Naive thymus-derived CD4-positive, alpha-beta T cell (primary cell): ENCODE data around the gene DNAJC5G. TPM values are rescaled to one million over a fixed set of nuclear protein-coding genes. Genes with fewer than 3 reads are reported as not detected.
"Not testable (repeated sequence)": the region's sequence is repeated elsewhere in the genome, so short reads cannot be mapped to it uniquely, and the experiment has no call there.

Source experiments
- ATAC-seq: fragments of 150-1000 bp; cut with Tn5 transposase; 2 replicates; pipeline ENCODE4 v1.10.0; 2021; ENCODE audit warnings: mild to moderate bottlenecking, moderate library complexity
- CTCF ChIA-PET: fragments of 350-600 bp; sonication (Branson Sonifier 250); formaldehyde crosslinking; loops from one replicate; lab custom pipeline; 2021; ENCODE audit warnings: antibody characterized with exemption; lab: Charles Lee
- POLR2A ChIA-PET: fragments of 350-600 bp; sonication (Branson Sonifier 250); formaldehyde crosslinking; loops from one replicate; lab custom pipeline; 2021; ENCODE audit warnings: antibody characterized with exemption, inconsistent platforms; lab: Charles Lee
- DNase-seq, 9 donors: peaks; one replicate each; pipeline versions ENCODE4 v3.0.0 to v3.0.0-alpha.2; 2020 to 2022; ENCODE audit warnings: mixed read lengths in 1 of 9
- H3K27ac ChIP-seq: one replicate; pipeline ENCODE4 v1.7.0; 2013; ENCODE audit warnings: mild to moderate bottlenecking, low read depth, low read length, moderate library complexity
- H3K27me3 ChIP-seq, 2 donors: one replicate each; pipeline ENCODE4 v1.7.0; 2013; ENCODE audit warnings: low read length in 2 of 2, mild to moderate bottlenecking in 2 of 2, moderate library complexity in 2 of 2; ENCODE audit not compliant: control insufficient read depth in 2 of 2, insufficient read depth in 2 of 2
- H3K36me3 ChIP-seq, 3 experiments: 1 replicate in 2 of 3; 2 replicates in 1 of 3; pipeline ENCODE4 v1.7.0; 2013; ENCODE audit warnings: low read length in 3 of 3, mild to moderate bottlenecking in 3 of 3, moderate library complexity in 1 of 3; ENCODE audit not compliant: insufficient read depth in 3 of 3, control insufficient read depth in 2 of 3
- H3K4me1 ChIP-seq, 2 donors: one replicate each; pipeline ENCODE4 v1.7.0; 2013; ENCODE audit warnings: low read length in 2 of 2, mild to moderate bottlenecking in 2 of 2, moderate library complexity in 1 of 2; ENCODE audit not compliant: control insufficient read depth in 2 of 2, insufficient read depth in 2 of 2
- H3K4me3 ChIP-seq: 2 replicates; pipeline ENCODE4 v1.7.0; 2013; ENCODE audit warnings: mild to moderate bottlenecking, low read length
- H3K9me3 ChIP-seq, 3 experiments: 1 replicate in 2 of 3; 2 replicates in 1 of 3; pipeline ENCODE4 v1.7.0; 2013; ENCODE audit warnings: low read length in 3 of 3; ENCODE audit not compliant: control insufficient read depth in 2 of 3
- H3K27ac Mint-ChIP-seq, 9 donors: one replicate each; pipeline ENCODE4 v1.8.0; 2020 to 2022; ENCODE audit warnings: mixed read lengths in 9 of 9, mild to moderate bottlenecking in 8 of 9, moderate library complexity in 5 of 9, inconsistent platforms in 2 of 9
- H3K27me3 Mint-ChIP-seq, 5 donors: one replicate each; pipeline ENCODE4 v1.8.0; 2021 to 2022; ENCODE audit warnings: mixed read lengths in 5 of 5, mild to moderate bottlenecking in 1 of 5
- H3K36me3 Mint-ChIP-seq, 5 donors: one replicate each; pipeline ENCODE4 v1.8.0; 2020 to 2022; ENCODE audit warnings: mixed read lengths in 5 of 5, mild to moderate bottlenecking in 3 of 5, inconsistent platforms in 1 of 5
- H3K4me1 Mint-ChIP-seq, 7 donors: one replicate each; pipeline ENCODE4 v1.8.0; 2020 to 2022; ENCODE audit warnings: mixed read lengths in 7 of 7, mild to moderate bottlenecking in 3 of 7, inconsistent platforms in 1 of 7
- H3K4me3 Mint-ChIP-seq, 10 donors: one replicate each; pipeline ENCODE4 v1.8.0; 2020 to 2022; ENCODE audit warnings: mild to moderate bottlenecking in 10 of 10, mixed read lengths in 10 of 10, moderate library complexity in 6 of 10, inconsistent platforms in 2 of 10
- H3K9me3 Mint-ChIP-seq, 11 donors: one replicate each; pipeline ENCODE4 v1.8.0; 2020 to 2022; ENCODE audit warnings: mixed read lengths in 11 of 11, mild to moderate bottlenecking in 4 of 11, inconsistent platforms in 1 of 11, moderate library complexity in 1 of 11
- intact Hi-C, 2 donors: fragments of 100-400 bp; cut with micrococcal nuclease; formaldehyde crosslinking; loops; one replicate each; pipeline ENCODE4 v1.15.1; 2023
- polyA plus RNA-seq, 2 donors: library from polyadenylated mRNA; unstranded; fragments of 300-500 nt; fragmentation: Illumina TruSeq; gene quantifications; one replicate each; pipeline ENCODE4 v1.2.3, GENCODE V29; 2021
- total RNA-seq, 6 experiments: library from RNA in 5 of 6; stranded (reverse) in 5 of 6; gene quantifications; 1 replicate in 5 of 6; 2 replicates in 1 of 6; pipeline ENCODE4 v1.2.3 and lab custom pipeline; 2021 to 2026

DNAJC5G gene
- total and polyA plus RNA-seq, 7 experiments from 2014 or later: not detected

DNA sequence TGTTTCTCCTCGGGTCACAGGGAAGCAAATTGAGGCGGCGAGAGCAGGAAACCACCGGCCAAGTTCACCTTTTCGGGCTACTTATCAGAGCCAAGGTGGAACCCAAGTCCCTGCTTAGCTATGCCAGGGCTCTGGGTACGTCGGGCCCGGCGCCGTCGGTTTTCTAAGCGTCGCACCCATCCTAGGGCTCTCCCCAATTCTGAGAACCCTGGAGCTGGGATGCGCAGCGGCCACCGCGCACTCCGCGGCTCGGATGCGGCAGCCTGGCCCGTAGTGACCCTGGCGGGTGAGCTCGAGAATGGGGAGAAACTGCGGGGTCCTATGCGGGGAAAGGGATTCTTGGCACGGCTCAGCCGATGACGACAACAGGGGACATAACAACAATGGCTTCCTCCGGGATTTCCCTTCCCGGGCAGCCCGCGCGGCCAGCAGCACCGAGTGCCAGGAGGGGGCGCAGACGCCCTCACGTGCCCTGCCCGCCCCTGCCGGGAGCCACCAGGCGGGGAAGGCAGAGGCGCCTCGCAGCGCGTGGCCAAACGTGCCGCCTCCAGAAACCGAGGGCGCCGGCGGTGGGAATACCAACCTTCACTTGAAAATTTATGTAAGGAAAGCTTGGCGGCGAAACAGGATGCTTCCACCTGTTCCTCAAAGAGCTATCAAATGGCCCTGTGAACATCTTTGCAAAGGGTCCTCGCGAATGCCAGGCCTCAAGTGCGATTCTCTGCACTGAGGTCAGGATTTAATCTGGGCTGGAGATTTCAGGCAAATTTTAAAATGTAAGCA is 10.3 kb upstream of the DNAJC5G start:
- intact Hi-C loops: loop anchor here (1.0 to 5.0 kb wide), 8 partner anchors 15 to 222 kb away; partner anchors contain the start of genes CAD (in 1 of the 2), EIF2B4 (in 1 of the 2), IFT172 (in 1 of the 2) and KHK (in 1 of the 2)
- DNase-seq (peak in 8 of 9 donors; percentile 39 to 63 (median 46)), ATAC-seq (peak; percentile 85)
- Mint-ChIP-seq H3K9me3 (no peaks in the 10 kb centered on the region), H3K27me3 (peaks cover 34 to 47% (median 40%) of the 10 kb centered on the region in 5 donors), H3K4me3 (peak overlapping the region in 9 of 10 donors; percentile 59 to 97 (median 85)), H3K27ac (peak overlapping the region in 2 of 9 donors; percentile 2 to 38), H3K4me1 (peaks cover 23 to 33% (median 29%) of the 10 kb centered on the region in 7 donors), H3K36me3 (peaks cover 0 to 4% (median 0%) of the 10 kb centered on the region in 5 donors)
- Histone ChIP-seq H3K27me3 (peaks cover 6 to 18% of the 10 kb centered on the region in 2 donors), H3K9me3 (no peaks in the 10 kb centered on the region), H3K4me1 (peaks cover 8 to 23% of the 10 kb centered on the region in 2 donors), H3K27ac (no peak overlapping the region), H3K4me3 (peak overlapping the region; percentile 59), H3K36me3 (no peaks in the 10 kb centered on the region)
- POLR2A ChIA-PET: interaction anchor here (1.2 to 1.3 kb wide), 2 partner anchors 15 to 194 kb away, joined by 3 to 4 read pairs; partner anchors contain the start of gene OST4
- CTCF ChIA-PET: interaction anchor here (0.6 to 1.3 kb wide), 8 partner anchors 11 to 1138 kb away, joined by 3 to 6 read pairs (median 3); partner anchors contain the start of genes DNAJC5G and TRIM54

DNA sequence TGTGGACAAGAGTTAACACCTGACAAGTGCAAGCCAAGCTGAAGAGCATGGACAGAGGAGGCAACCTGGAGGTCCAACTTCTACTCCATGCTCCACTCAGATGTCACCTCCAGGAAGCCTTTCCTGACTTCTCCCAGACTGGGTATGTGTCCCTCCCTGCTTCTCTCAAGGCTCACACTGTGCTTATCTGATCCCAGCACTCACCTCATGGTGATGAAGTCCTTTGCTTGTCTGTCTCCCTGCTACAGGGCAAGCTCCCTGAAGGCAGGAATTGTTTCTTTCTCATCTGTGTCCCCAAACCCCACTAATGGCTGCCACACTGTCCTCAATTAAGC is 9.7 kb upstream of the DNAJC5G start:
- Histone ChIP-seq H3K4me1 (peaks cover 8 to 23% of the 10 kb centered on the region in 2 donors), H3K27ac (no peak overlapping the region), H3K9me3 (no peaks in the 10 kb centered on the region), H3K4me3 (peak overlapping the region; percentile 59), H3K27me3 (peaks cover 6 to 18% of the 10 kb centered on the region in 2 donors), H3K36me3 (no peaks in the 10 kb centered on the region)
- Mint-ChIP-seq H3K9me3 (no peaks in the 10 kb centered on the region), H3K4me1 (peaks cover 23 to 33% (median 29%) of the 10 kb centered on the region in 7 donors), H3K4me3 (peak overlapping the region in 6 of 10 donors; percentile 46 to 85 (median 70)), H3K27me3 (peaks cover 28 to 46% (median 39%) of the 10 kb centered on the region in 5 donors), H3K27ac (no peak overlapping the region), H3K36me3 (peaks cover 0 to 4% (median 0%) of the 10 kb centered on the region in 5 donors)
- ChIA-PET POLR2A (interaction anchor here (1.2 to 1.3 kb wide), 2 partner anchors 14 to 194 kb away, joined by 3 to 4 read pairs; partner anchors contain the start of gene OST4), CTCF (interaction anchor here (0.9 to 1.3 kb wide), 4 partner anchors 10 to 152 kb away, joined by 3 to 6 read pairs (median 3); partner anchors contain the start of gene DNAJC5G)
- ATAC-seq (no peak), DNase-seq (no peak)
- intact Hi-C loops: loop anchor here (1.0 to 2.0 kb wide), 4 partner anchors 15 to 57 kb away; partner anchors contain the start of genes CAD (in 1 of the 2) and MPV17 (in 1 of the 2)

DNA sequence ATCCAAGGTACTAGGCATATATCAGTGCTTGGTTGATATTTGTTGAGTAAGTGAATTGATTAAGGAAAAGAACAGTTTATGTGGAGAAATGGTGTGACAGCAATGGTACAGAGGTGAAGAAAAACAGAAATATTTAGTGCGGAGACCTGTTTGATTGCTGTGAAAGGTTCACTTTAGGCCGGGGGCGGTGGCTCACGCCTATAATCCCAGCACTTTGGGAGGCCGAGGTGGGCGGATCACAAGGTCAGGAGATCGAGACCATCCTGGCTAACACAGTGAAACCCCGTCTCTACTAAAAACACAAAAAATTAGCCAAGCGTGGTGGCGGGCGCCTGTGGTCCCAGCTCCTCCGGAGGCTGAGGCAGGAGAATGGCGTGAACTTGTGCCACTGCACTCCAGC is 6.9 kb upstream of the DNAJC5G start:
- ATAC-seq, H3K4me3 Mint-ChIP-seq, H3K27me3 ChIP-seq, CTCF ChIA-PET, H3K9me3 Mint-ChIP-seq, intact Hi-C loops, H3K27ac ChIP-seq, H3K27ac Mint-ChIP-seq, H3K4me3 ChIP-seq, DNase-seq, H3K9me3 ChIP-seq, H3K36me3 ChIP-seq, POLR2A ChIA-PET, H3K36me3 Mint-ChIP-seq: not testable (repeated sequence)
- peaks cover 8 to 16% of the 10 kb centered on the region in 2 donors for H3K4me1 ChIP-seq
- Mint-ChIP-seq H3K4me1 (peaks cover 11 to 17% (median 15%) of the 10 kb centered on the region in 7 donors), H3K27me3 (peaks cover 15 to 31% (median 25%) of the 10 kb centered on the region in 5 donors)

DNA sequence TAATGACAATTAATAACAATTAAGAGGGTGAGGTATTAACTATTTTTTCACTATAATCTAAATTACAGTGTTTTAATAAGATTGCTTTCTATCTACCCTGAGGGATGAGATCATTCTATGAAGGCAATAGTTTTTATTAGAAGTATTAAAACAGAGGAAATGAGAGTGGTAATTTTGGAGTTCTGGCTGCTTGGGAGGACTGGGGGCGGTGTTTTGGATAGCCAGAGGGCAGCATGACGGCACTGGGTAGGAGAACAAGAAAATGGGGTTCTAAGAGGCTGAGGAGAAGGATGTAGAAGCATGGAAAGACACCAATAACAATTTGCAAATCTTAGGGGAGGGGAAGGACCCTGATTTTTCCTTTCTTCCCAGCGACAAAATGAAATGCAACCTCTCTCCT is 5.1 kb upstream of the DNAJC5G start:
- peaks cover 5 to 6% of the 10 kb centered on the region in 2 donors for H3K27me3 ChIP-seq
- H3K4me1 ChIP-seq: no peaks in the 10 kb centered on the region
- H3K27ac Mint-ChIP-seq: no peak overlapping the region
- H3K9me3 ChIP-seq: no peaks in the 10 kb centered on the region
- POLR2A ChIA-PET: no interaction called here
- DNase-seq (no peak), ATAC-seq (no peak)
- no peaks in the 10 kb centered on the region for H3K9me3 Mint-ChIP-seq
- H3K36me3 Mint-ChIP-seq: no peaks in the 10 kb centered on the region
- peaks cover 9 to 24% (median 16%) of the 10 kb centered on the region in 5 donors for H3K27me3 Mint-ChIP-seq
- CTCF ChIA-PET: no interaction called here
- no peak overlapping the region for H3K27ac ChIP-seq
- no peaks in the 10 kb centered on the region for H3K36me3 ChIP-seq
- intact Hi-C loops: no loop called here
- H3K4me3 Mint-ChIP-seq: no peak overlapping the region
- H3K4me3 ChIP-seq: no peak overlapping the region
- peaks cover 0 to 7% (median 4%) of the 10 kb centered on the region in 7 donors for H3K4me1 Mint-ChIP-seq

DNA sequence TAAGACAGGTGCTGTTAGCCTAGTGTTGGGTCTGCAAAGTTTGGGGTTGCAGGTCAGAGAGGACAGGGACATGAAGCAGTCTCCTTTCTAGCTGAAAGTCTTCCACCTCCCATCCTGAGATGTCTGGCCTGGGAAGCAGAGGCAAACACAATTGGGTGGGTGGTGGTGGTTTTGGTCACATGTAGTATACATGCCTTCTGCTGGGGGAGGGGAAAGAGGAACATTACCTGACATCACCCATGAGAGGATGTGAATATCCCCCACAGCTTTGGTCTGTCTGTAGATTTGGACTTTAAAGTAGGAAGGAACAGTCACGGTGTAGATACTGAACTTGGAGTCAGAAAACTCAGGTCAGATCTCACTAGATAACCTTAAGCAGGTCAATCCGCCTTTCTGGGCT is 4.6 kb upstream of the DNAJC5G start:
- ChIA-PET CTCF (no interaction called here), POLR2A (no interaction called here)
- H3K27me3 Mint-ChIP-seq: peaks cover 9 to 24% (median 11%) of the 10 kb centered on the region in 5 donors
- H3K27ac Mint-ChIP-seq: no peak overlapping the region
- no peaks in the 10 kb centered on the region for H3K36me3 Mint-ChIP-seq
- Histone ChIP-seq H3K27me3 (peaks cover 0 to 3% of the 10 kb centered on the region in 2 donors), H3K27ac (no peak overlapping the region), H3K4me3 (no peak overlapping the region), H3K36me3 (no peaks in the 10 kb centered on the region), H3K9me3 (no peaks in the 10 kb centered on the region), H3K4me1 (no peaks in the 10 kb centered on the region)
- H3K9me3 Mint-ChIP-seq: no peaks in the 10 kb centered on the region
- no peak for DNase-seq
- H3K4me1 Mint-ChIP-seq: peaks cover 0 to 2% (median under 1%) of the 10 kb centered on the region in 7 donors
- no peak for ATAC-seq
- intact Hi-C loops: no loop called here
- no peak overlapping the region for H3K4me3 Mint-ChIP-seq

DNA sequence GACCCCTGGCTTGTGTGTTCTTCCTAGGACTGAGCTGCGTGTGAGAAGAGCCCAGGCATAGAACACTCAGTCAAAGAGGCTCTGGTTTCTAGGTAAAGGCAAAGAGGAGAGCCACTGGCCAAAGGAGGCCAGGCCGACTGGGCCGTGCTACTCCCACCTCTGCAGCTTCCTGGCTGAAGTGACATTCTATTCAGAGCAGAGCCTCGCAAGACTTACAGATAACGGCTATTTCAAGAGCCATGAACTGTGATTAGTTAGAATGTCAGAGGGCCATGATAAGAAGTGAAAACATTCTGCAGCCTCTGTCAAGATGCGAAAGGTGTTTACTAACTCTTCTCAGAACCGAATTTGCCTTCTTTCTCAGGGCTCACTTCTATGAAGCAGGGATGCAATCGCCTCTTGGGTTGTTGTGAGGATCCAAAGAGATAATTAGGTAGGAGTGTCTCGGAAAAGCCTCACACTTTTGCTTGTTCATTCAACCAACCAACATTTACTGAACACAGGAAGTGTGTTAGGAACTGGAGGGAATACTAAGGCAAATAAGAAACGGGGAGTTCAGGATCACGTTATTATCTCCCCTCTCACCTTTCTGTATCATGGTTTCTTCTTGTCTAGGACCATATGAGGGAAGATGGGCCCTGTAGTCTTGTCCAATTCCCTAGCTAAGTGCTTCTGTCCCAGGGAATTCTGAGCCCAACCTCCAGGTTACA is 3.4 kb upstream of the DNAJC5G start:
- intact Hi-C loops: no loop called here
- peaks cover 9 to 27% (median 10%) of the 10 kb centered on the region in 5 donors for H3K27me3 Mint-ChIP-seq
- Histone ChIP-seq H3K4me3 (no peak overlapping the region), H3K9me3 (no peaks in the 10 kb centered on the region), H3K36me3 (no peaks in the 10 kb centered on the region), H3K4me1 (no peaks in the 10 kb centered on the region), H3K27ac (no peak overlapping the region), H3K27me3 (no peaks in the 10 kb centered on the region)
- DNase-seq (no peak), ATAC-seq (no peak)
- no peak overlapping the region for H3K27ac Mint-ChIP-seq
- no peaks in the 10 kb centered on the region for H3K9me3 Mint-ChIP-seq
- CTCF ChIA-PET: no interaction called here
- peaks cover 0 to 4% (median 0%) of the 10 kb centered on the region in 7 donors for H3K4me1 Mint-ChIP-seq
- POLR2A ChIA-PET: interaction anchor here (0.6 kb wide), 2 partner anchors 138 to 176 kb away, joined by 3 read pairs; no protein-coding TSS in a partner anchor
- H3K36me3 Mint-ChIP-seq: no peaks in the 10 kb centered on the region
- no peak overlapping the region for H3K4me3 Mint-ChIP-seq
